DOHH2 (cell line): Measurements from ENCODE around the gene SDF2L1.

ENCODE experiments used
- H3F3A ChIP-seq: fragments of 200-600 bp; sonication (generic), shearing (Covaris generic); 2 replicates; pipeline ENCODE4 v1.6.0; 2016; ENCODE audit warnings: antibody characterized with exemption, mild to moderate bottlenecking; ENCODE audit not compliant: control insufficient read depth, insufficient read depth
- H3K27ac ChIP-seq: fragments of 200-600 bp; sonication (generic); 2 replicates; pipeline ENCODE4 v1.5.1; 2014; ENCODE audit warnings: low read depth, mild to moderate bottlenecking, low read length, moderate library complexity
- H3K27me3 ChIP-seq: fragments of 200-600 bp; sonication (generic); 2 replicates; pipeline ENCODE4 v1.6.1; 2014; ENCODE audit warnings: mild to moderate bottlenecking, low read length, mixed read lengths; ENCODE audit not compliant: control insufficient read depth
- H3K36me3 ChIP-seq: fragments of 200-600 bp; sonication (generic); 2 replicates; pipeline ENCODE4 v1.6.1; 2014; ENCODE audit warnings: mild to moderate bottlenecking, low read length, moderate library complexity, mixed read lengths; ENCODE audit not compliant: control insufficient read depth
- H3K4me1 ChIP-seq: fragments of 200-600 bp; sonication (generic); 2 replicates; pipeline ENCODE4 v1.6.1; 2014; ENCODE audit warnings: mild to moderate bottlenecking, low read length, mixed read lengths; ENCODE audit not compliant: control insufficient read depth
- H3K4me2 ChIP-seq: fragments of 200-600 bp; sonication (generic); 2 replicates; pipeline ENCODE4 v1.6.0; 2014; ENCODE audit warnings: mild to moderate bottlenecking, low read length, moderate library complexity
- H3K4me3 ChIP-seq: fragments of 200-600 bp; sonication (generic); 2 replicates; pipeline ENCODE4 v1.5.1; 2014; ENCODE audit warnings: mild to moderate bottlenecking, low read length, mixed read lengths
- H3K79me2 ChIP-seq: fragments of 200-600 bp; sonication (generic); 2 replicates; pipeline ENCODE4 v1.6.1; 2014; ENCODE audit warnings: mild to moderate bottlenecking, low read length, mixed read lengths; ENCODE audit not compliant: control insufficient read depth
- H3K9me2 ChIP-seq: fragments of 200-600 bp; sonication (generic); replicated peaks from 2 replicates; pipeline ENCODE4 v1.6.1; 2014; ENCODE audit warnings: mild to moderate bottlenecking, low read length, mixed read lengths; ENCODE audit not compliant: control insufficient read depth
- H3K9me3 ChIP-seq: fragments of 200-600 bp; sonication (generic); 2 replicates; pipeline ENCODE4 v1.6.1; 2014; ENCODE audit warnings: antibody characterized with exemption, low read length, mixed read lengths; ENCODE audit not compliant: control insufficient read depth, insufficient read depth
- H4K20me1 ChIP-seq: fragments of 200-600 bp; sonication (generic); 2 replicates; pipeline ENCODE4 v1.6.0; 2014; ENCODE audit warnings: low read depth, mild to moderate bottlenecking, antibody characterized with exemption, low read length, moderate library complexity; ENCODE audit not compliant: control insufficient read depth, insufficient read depth
- EZH2phosphoT487 ChIP-seq: fragments of 200-600 bp; sonication (generic); IDR thresholded peaks from 2 replicates; pipeline ENCODE4 v1.6.1; 2017; ENCODE audit warnings: borderline replicate concordance, mild to moderate bottlenecking, antibody characterized with exemption, low read length, moderate library complexity, mixed read lengths
- TF ChIP-seq, protein P1 (sequence below): fragments of 200-600 bp; sonication (generic); IDR thresholded peaks from one replicate; pipeline ENCODE4 v1.5.1; 2014; ENCODE audit warnings: antibody characterized with exemption, mild to moderate bottlenecking, low read depth, low read length; ENCODE audit not compliant: poor library complexity, severe bottlenecking

Gene SDF2L1

DNA sequence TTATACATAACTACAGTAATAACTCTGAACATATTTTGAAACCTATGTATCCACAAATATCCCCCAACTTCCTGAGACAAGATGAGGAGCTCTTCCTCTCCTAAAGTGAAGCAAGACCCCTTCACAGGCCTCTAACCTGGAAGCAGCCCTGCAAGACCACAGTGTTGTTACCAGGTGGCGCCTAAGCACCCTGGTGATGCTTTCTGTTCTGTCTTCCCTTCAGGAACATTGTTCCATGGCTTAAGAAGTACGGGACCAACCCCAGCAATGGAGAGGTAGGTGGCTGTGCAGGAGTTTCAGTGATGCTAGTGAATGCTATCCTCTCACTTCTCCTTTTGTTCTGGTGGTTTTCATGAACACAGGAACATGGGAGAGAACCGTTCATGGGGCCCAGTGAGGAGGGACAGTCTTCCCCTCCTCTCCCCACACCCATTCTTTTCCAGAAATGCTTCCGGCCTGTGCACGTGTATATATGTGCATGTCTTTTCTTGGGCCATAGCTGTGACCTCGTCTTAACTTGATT is 30.1 kb downstream of the SDF2L1 start:
- Histone ChIP-seq H3K4me2 (peak overlapping the region; percentile 60), H3K4me3 (peak overlapping the region; percentile 30; the same call in 1 of the 2 replicates)
- TF ChIP-seq, protein P1, sequence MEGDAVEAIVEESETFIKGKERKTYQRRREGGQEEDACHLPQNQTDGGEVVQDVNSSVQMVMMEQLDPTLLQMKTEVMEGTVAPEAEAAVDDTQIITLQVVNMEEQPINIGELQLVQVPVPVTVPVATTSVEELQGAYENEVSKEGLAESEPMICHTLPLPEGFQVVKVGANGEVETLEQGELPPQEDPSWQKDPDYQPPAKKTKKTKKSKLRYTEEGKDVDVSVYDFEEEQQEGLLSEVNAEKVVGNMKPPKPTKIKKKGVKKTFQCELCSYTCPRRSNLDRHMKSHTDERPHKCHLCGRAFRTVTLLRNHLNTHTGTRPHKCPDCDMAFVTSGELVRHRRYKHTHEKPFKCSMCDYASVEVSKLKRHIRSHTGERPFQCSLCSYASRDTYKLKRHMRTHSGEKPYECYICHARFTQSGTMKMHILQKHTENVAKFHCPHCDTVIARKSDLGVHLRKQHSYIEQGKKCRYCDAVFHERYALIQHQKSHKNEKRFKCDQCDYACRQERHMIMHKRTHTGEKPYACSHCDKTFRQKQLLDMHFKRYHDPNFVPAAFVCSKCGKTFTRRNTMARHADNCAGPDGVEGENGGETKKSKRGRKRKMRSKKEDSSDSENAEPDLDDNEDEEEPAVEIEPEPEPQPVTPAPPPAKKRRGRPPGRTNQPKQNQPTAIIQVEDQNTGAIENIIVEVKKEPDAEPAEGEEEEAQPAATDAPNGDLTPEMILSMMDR = peak; percentile 26
- no peak for TF ChIP-seq EZH2phosphoT487

GRCh38 chr22:21673534-21674321 is 31.6 kb downstream of the SDF2L1 start:
- Histone ChIP-seq H3K79me2 (peaks cover 29% of the 10 kb centered on the region), H3K4me1 (peaks cover 41% of the 10 kb centered on the region), H3K36me3 (peaks cover 64% of the 10 kb centered on the region), H3K9me3 (no peaks in the 10 kb centered on the region), H3K27me3 (no peaks in the 10 kb centered on the region), H3K4me3 (no peak overlapping the region), H3F3A (peaks cover 10% of the 10 kb centered on the region), H3K9me2 (no peaks in the 10 kb centered on the region), H3K4me2 (no peak overlapping the region), H3K27ac (no peak overlapping the region), H4K20me1 (no peaks in the 10 kb centered on the region)
- no peak for TF ChIP-seq EZH2phosphoT487
- TF ChIP-seq, protein P1 = no peak

More for the DNA sequence above, 30.1 kb downstream of the SDF2L1 start:
- Histone ChIP-seq H3K9me2 (no peaks in the 10 kb centered on the region), H3K9me3 (no peaks in the 10 kb centered on the region), H3K27me3 (no peaks in the 10 kb centered on the region), H3K27ac (peak overlapping the region; percentile 72), H3K36me3 (peaks cover 64% of the 10 kb centered on the region), H3K4me1 (peaks cover 53% of the 10 kb centered on the region), H3K79me2 (peaks cover 41% of the 10 kb centered on the region), H3F3A (peaks cover 10% of the 10 kb centered on the region), H4K20me1 (no peaks in the 10 kb centered on the region)

DNA sequence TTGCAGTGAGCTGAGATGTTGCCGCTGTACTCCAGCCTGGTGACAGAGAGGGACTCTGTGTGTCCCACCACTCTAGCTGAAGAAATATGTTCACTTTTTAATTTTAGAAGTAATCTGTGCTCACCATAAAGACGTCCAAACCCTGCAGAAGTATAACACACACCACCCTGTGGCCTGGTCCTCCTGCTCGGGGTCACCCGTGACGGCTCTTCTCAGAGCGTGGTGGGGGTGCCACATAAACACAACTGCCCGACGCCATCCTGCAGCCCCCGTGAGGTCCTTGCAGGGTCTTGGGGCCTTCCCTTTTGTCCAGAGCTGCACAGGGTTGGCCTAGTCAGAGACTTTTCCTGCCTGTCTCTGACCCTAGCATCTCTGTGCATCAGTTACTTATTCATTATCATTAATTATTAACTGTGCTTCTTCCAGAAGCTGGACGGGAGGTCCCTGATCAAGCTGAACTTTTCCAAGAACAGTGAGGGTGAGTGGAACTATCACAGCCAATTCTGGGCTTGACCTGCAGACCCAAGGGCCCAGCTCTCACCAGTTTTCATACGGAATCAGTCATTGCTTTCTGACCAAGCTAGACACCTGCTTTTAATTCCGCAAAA is 32.6 kb downstream of the SDF2L1 start:
- Histone ChIP-seq H3K27me3 (no peaks in the 10 kb centered on the region), H3K9me2 (no peaks in the 10 kb centered on the region), H3K79me2 (peaks cover 20% of the 10 kb centered on the region), H3K4me2 (no peak overlapping the region), H3F3A (peaks cover 10% of the 10 kb centered on the region), H3K4me3 (no peak overlapping the region), H4K20me1 (no peaks in the 10 kb centered on the region), H3K27ac (no peak overlapping the region), H3K9me3 (no peaks in the 10 kb centered on the region), H3K4me1 (peaks cover 31% of the 10 kb centered on the region), H3K36me3 (peaks cover 61% of the 10 kb centered on the region)
- TF ChIP-seq, protein P1 = no peak
- TF ChIP-seq EZH2phosphoT487 = no peak
